ENCODE results near the gene CD4.

GRCh38 chr12:6784296-6784695 lies 5.0 kb upstream of the CD4 start:
- TF ChIP-seq CTCF (conservative IDR thresholded peaks at IDR 0.05; ENCODE audit: low read length) (no peak), EZH2phosphoT487 (IDR thresholded peaks at IDR 0.05; ENCODE audit: borderline replicate concordance, low read depth, low read length) (no peak)

Measured in OCI-LY7 (cell line).